Fibroblast of lung (primary cell): ENCODE data around the gene SAMD11.

Source experiments
- CTCF ChIP-seq, 2 donors: IDR thresholded peaks in 1 of 2; conservative IDR thresholded peaks in 1 of 2; 1 replicate in 1 of 2; 2 replicates in 1 of 2; pipeline ENCODE4 v1.5.1; 2011 to 2012; ENCODE audit warnings: low read length in 2 of 2, control low read depth in 1 of 2, inconsistent platforms in 1 of 2, low read depth in 1 of 2, mild to moderate bottlenecking in 1 of 2
- EZH2 ChIP-seq: IDR thresholded peaks from 2 replicates; pipeline ENCODE4 v1.5.1; 2012; ENCODE audit warnings: low read length, control low read depth, mild to moderate bottlenecking; ENCODE audit errors: missing control alignments

GRCh38 chr1:955474-955873 is 31.8 kb downstream of the SAMD11 start:
- TF ChIP-seq CTCF (conservative IDR thresholded peaks at IDR 0.05 in 1 of 2, IDR thresholded peaks at IDR 0.05 in 1 of 2; ENCODE audit: low read depth in 1 of 2, low read length in 2 of 2) (no peak), EZH2 (no peak)
